Measurements from ENCODE around the gene PILRA. TPM values are rescaled to one million over a fixed set of nuclear protein-coding genes. Genes with fewer than 3 reads are reported as not detected.

PILRA gene
- total RNA-seq, 1 experiment from 2014 or later, result 3.2 TPM

DNA sequence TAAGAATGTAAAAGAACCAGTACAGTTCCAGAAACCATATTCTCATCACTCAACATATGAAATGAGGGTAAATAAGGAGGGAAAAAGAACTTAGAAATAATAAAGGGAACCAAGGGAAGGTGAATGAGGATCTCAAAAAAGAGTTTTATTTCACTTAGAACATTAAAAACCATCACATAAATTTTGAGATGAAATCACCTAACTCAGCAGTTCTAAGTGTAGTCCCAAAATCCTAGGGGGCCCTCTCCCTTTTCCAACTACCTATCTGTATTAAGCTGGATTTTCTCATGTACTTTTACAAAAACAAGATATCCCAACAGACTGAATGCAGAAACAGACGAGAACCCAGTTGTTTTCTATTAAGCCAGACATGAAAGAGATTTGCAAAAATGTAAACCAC is 52.1 kb downstream of the PILRA start:
- TF ChIP-seq, protein P1, sequence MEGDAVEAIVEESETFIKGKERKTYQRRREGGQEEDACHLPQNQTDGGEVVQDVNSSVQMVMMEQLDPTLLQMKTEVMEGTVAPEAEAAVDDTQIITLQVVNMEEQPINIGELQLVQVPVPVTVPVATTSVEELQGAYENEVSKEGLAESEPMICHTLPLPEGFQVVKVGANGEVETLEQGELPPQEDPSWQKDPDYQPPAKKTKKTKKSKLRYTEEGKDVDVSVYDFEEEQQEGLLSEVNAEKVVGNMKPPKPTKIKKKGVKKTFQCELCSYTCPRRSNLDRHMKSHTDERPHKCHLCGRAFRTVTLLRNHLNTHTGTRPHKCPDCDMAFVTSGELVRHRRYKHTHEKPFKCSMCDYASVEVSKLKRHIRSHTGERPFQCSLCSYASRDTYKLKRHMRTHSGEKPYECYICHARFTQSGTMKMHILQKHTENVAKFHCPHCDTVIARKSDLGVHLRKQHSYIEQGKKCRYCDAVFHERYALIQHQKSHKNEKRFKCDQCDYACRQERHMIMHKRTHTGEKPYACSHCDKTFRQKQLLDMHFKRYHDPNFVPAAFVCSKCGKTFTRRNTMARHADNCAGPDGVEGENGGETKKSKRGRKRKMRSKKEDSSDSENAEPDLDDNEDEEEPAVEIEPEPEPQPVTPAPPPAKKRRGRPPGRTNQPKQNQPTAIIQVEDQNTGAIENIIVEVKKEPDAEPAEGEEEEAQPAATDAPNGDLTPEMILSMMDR (conservative IDR thresholded peaks at IDR 0.05), result no peak
- Histone ChIP-seq H3K79me2 (ENCODE audit: insufficient read depth, low read length) (no peaks in the 10 kb centered on the region), H3K14ac (ENCODE audit: insufficient read depth, low read length) (no peak overlapping the region), H4K5ac (ENCODE audit: insufficient read length, low read depth, low read length) (no peak overlapping the region), H3K23ac (ENCODE audit: insufficient read length, low read depth, low read length) (no peak overlapping the region), H3K4me2 (ENCODE audit: insufficient read depth, insufficient read length, low read length) (no peak overlapping the region), H3K23me2 (ENCODE audit: insufficient read length, low read depth, low read length, poor library complexity, severe bottlenecking) (no peaks in the 10 kb centered on the region), H2BK12ac (ENCODE audit: insufficient read length, low read depth, low read length) (no peak overlapping the region), H4K20me1 (ENCODE audit: control insufficient read depth, insufficient read depth, insufficient read length) (no peaks in the 10 kb centered on the region), H3K9ac (ENCODE audit: extremely low read depth, insufficient read length, low read length) (no peak overlapping the region), H3K79me1 (ENCODE audit: insufficient read depth, low read depth, low read length, poor library complexity, severe bottlenecking) (no peaks in the 10 kb centered on the region), H3K27ac (ENCODE audit: insufficient read length, low read depth, low read length) (no peak overlapping the region), H2BK20ac (ENCODE audit: low read depth, low read length, poor library complexity, severe bottlenecking) (no peak overlapping the region), H2AK5ac (ENCODE audit: insufficient read length, low read length) (no peak overlapping the region), H3K4ac (ENCODE audit: low read depth, low read length) (no peak overlapping the region), H3K4me1 (ENCODE audit: insufficient read depth, low read length) (no peaks in the 10 kb centered on the region), H2BK15ac (ENCODE audit: low read depth, low read length) (no peak overlapping the region), H2BK120ac (ENCODE audit: low read depth, low read length, poor library complexity, severe bottlenecking) (no peak overlapping the region), H3K18ac (ENCODE audit: insufficient read length, low read depth, low read length) (no peak overlapping the region), H3K56ac (ENCODE audit: insufficient read length, low read depth, low read length) (no peak overlapping the region), H4K8ac (replicated peaks; ENCODE audit: insufficient read length, low read depth, low read length) (no peak overlapping the region), H3K9me3 (ENCODE audit: control insufficient read depth, low read depth, low read length) (no peaks in the 10 kb centered on the region), H4K91ac (ENCODE audit: insufficient read length, low read depth, low read length) (no peak overlapping the region), H2AFZ (ENCODE audit: low read length) (no peak overlapping the region), H2BK5ac (ENCODE audit: insufficient read length, low read length) (no peak overlapping the region), H3K27me3 (ENCODE audit: insufficient read depth, low read length) (no peaks in the 10 kb centered on the region), H3T11ph (ENCODE audit: low read length) (no peak overlapping the region)
- Mint-ChIP-seq H3K27me3 (ENCODE audit: low read depth) (peaks cover 25% of the 10 kb centered on the region), H3K4me1 (peaks cover 0 to under 1% of the 10 kb centered on the region in 2 experiments; a peak in 2 of 4 replicates), H3K9me3 (peaks cover 4 to 14% of the 10 kb centered on the region in 2 experiments; a peak in 3 of 5 replicates), H3K27ac (no peak overlapping the region), H3K36me3 (ENCODE audit: insufficient read depth in 1 of 3, low read depth in 3 of 3) (peaks cover 0 to 4% (median 3%) of the 10 kb centered on the region in 3 experiments; a peak in 4 of 7 replicates), H3K4me3 (no peak overlapping the region)
- DNase-seq, result no peak
- WGBS (ENCODE audit: extremely low coverage, insufficient read length, low lambda C conversion rate), result no CpG with 5 or more reads among the region's 1 CpG

Measured in H9 (cell line).